Medulla oblongata (tissue), 1 donor: ENCODE data around the gene ZXDC.

Experiments used
- DNase-seq: peaks from one replicate; pipeline ENCODE4 v3.0.0-alpha.2; 2015; ENCODE audit errors: extremely low spot score

Gene ZXDC

GRCh38 chr3:126436826-126437717 is 38.6 kb downstream of the ZXDC start:
- no peak for DNase-seq

- DNase-seq: no peak
Observed at GRCh38 chr3:126435456-126436315, 40.0 kb downstream of the ZXDC start.

- no peak for DNase-seq
Observed at GRCh38 chr3:126434931-126435411, 40.7 kb downstream of the ZXDC start.

GRCh38 chr3:126434264-126434590 is 41.5 kb downstream of the ZXDC start:
- no peak for DNase-seq

- no peak for DNase-seq
Observed at GRCh38 chr3:126433496-126434263, 42.0 kb downstream of the ZXDC start.

GRCh38 chr3:126433105-126433430 is 42.6 kb downstream of the ZXDC start:
- no peak for DNase-seq

GRCh38 chr3:126432361-126433104 is 43.2 kb downstream of the ZXDC start:
- no peak for DNase-seq

GRCh38 chr3:126431103-126431534 is 44.6 kb downstream of the ZXDC start:
- DNase-seq: no peak

GRCh38 chr3:126424751-126425150 is 50.9 kb downstream of the ZXDC start:
- no peak for DNase-seq

GRCh38 chr3:126424039-126424717 is 51.5 kb downstream of the ZXDC start:
- DNase-seq: no peak

- DNase-seq: no peak
Observed at GRCh38 chr3:126423191-126424038, 52.3 kb downstream of the ZXDC start.

- DNase-seq: no peak
Observed at GRCh38 chr3:126422571-126423091, 53.1 kb downstream of the ZXDC start.

GRCh38 chr3:126422121-126422520 is 53.6 kb downstream of the ZXDC start:
- DNase-seq: no peak

GRCh38 chr3:126421573-126422119 is 54.0 kb downstream of the ZXDC start:
- no peak for DNase-seq

GRCh38 chr3:126419886-126420786 is 55.6 kb downstream of the ZXDC start:
- no peak for DNase-seq

- no peak for DNase-seq
Observed at GRCh38 chr3:126419151-126419703, 56.5 kb downstream of the ZXDC start.

- DNase-seq: no peak
Observed at GRCh38 chr3:126418661-126419131, 57.0 kb downstream of the ZXDC start.
